Measurements from ENCODE around the gene MAP3K20.

GRCh38 chr2:173091910-173092309, 16.3 kb downstream of the MAP3K20 start:
- TF ChIP-seq CTCF (conservative IDR thresholded peaks at IDR 0.05 in 1 of 2, IDR thresholded peaks at IDR 0.05 in 1 of 2; ENCODE audit: low read depth in 1 of 2, low read length in 2 of 2), result no peak
- TF ChIP-seq EZH2 (IDR thresholded peaks at IDR 0.05; ENCODE audit: low read length, missing control alignments), result no peak
